ENCODE data around the gene FAM135A. TPM values are rescaled to one million over a fixed set of nuclear protein-coding genes. Genes with fewer than 3 reads are reported as not detected.

FAM135A gene
- total RNA-seq, 1 donor from 2014 or later = 10.6 TPM

DNA sequence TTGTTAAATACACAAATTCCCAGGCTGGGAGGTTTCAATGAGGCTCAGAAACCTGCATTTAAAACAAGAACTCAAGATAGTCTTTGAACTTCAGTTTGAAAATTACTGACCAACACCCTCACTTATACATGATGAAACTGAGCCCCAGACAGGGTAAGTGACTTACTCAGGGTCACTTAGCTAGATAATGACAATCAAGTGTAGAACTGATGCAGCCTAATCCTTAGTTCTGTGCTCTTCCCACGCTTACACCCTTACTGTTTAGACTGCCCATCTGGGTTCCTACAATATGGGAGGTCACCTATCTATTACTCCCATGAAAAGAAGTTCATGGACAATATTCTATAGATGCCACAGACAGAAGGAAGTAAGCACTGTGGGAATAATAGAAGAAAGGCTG lies 24.5 kb upstream of the FAM135A start:
- no peak for TF ChIP-seq CTCF (IDR thresholded peaks at IDR 0.05)
- DNase-seq (ENCODE audit: low spot score) = no peak
- no peak overlapping the region for H3K27ac Mint-ChIP-seq (ENCODE audit: unreplicated experiment)
- H3K27me3 Mint-ChIP-seq (ENCODE audit: low read depth) = peaks cover 27% of the 10 kb centered on the region
- no peak overlapping the region for H3K4me3 Mint-ChIP-seq (ENCODE audit: unreplicated experiment)
- no peaks in the 10 kb centered on the region for H3K4me1 Mint-ChIP-seq (ENCODE audit: low read depth)
- no peaks in the 10 kb centered on the region for H3K9me3 Mint-ChIP-seq (ENCODE audit: low read depth)
- no peaks in the 10 kb centered on the region for H3K36me3 Mint-ChIP-seq (ENCODE audit: low read depth)

- Mint-ChIP-seq H3K27me3 (ENCODE audit: low read depth) (peaks cover 27% of the 10 kb centered on the region), H3K9me3 (ENCODE audit: low read depth) (no peaks in the 10 kb centered on the region), H3K36me3 (ENCODE audit: low read depth) (no peaks in the 10 kb centered on the region), H3K4me3 (ENCODE audit: unreplicated experiment) (no peak overlapping the region), H3K4me1 (ENCODE audit: low read depth) (no peaks in the 10 kb centered on the region), H3K27ac (ENCODE audit: unreplicated experiment) (no peak overlapping the region)
- DNase-seq (ENCODE audit: low spot score) = no peak
- no peak for TF ChIP-seq CTCF (IDR thresholded peaks at IDR 0.05)
Observed at GRCh38 chr6:70389261-70389660, 24.0 kb upstream of the FAM135A start.

- no peaks in the 10 kb centered on the region for H3K9me3 Mint-ChIP-seq (ENCODE audit: low read depth)
Observed at GRCh38 chr6:70390067-70390466, 23.2 kb upstream of the FAM135A start.

DNA sequence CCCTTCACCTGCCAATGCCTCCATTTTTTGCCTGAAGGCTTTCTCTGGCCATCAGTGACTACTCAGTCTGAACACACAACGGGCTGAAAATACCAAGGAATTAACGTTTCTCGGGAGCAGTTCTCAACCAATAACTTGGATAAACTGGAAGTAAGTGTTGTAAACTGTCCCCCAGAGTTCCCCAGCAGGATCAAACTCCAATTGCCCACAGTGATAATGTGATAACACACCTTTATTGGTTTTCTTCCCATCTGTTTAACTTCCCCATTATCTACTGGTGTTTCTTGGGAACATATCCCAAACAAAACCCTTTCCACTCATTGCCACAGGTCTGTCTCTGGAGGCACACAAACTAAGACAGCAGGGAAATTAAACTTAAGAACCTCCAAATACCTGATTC lies 21.8 kb upstream of the FAM135A start:
- H3K27me3 Mint-ChIP-seq (ENCODE audit: low read depth) = peaks cover 29% of the 10 kb centered on the region
- H3K36me3 Mint-ChIP-seq (ENCODE audit: low read depth) = no peaks in the 10 kb centered on the region
- no peaks in the 10 kb centered on the region for H3K4me1 Mint-ChIP-seq (ENCODE audit: low read depth)

More at GRCh38 chr6:70390067-70390466, 23.2 kb upstream of the FAM135A start:
- Mint-ChIP-seq H3K4me3 (ENCODE audit: unreplicated experiment) (no peak overlapping the region), H3K4me1 (ENCODE audit: low read depth) (no peaks in the 10 kb centered on the region), H3K36me3 (ENCODE audit: low read depth) (no peaks in the 10 kb centered on the region), H3K27me3 (ENCODE audit: low read depth) (peaks cover 26% of the 10 kb centered on the region), H3K27ac (ENCODE audit: unreplicated experiment) (no peak overlapping the region)
- TF ChIP-seq CTCF (IDR thresholded peaks at IDR 0.05) = no peak
- no peak for DNase-seq (ENCODE audit: low spot score)

GRCh38 chr6:70394518-70395300 lies 18.6 kb upstream of the FAM135A start:
- H3K27ac Mint-ChIP-seq (ENCODE audit: unreplicated experiment) = no peak overlapping the region
- H3K4me1 Mint-ChIP-seq (ENCODE audit: low read depth) = peaks cover 10% of the 10 kb centered on the region
- peaks cover 20% of the 10 kb centered on the region for H3K27me3 Mint-ChIP-seq (ENCODE audit: low read depth)
- no peaks in the 10 kb centered on the region for H3K36me3 Mint-ChIP-seq (ENCODE audit: low read depth)
- DNase-seq (ENCODE audit: low spot score) = no peak
- no peak overlapping the region for H3K4me3 Mint-ChIP-seq (ENCODE audit: unreplicated experiment)
- no peaks in the 10 kb centered on the region for H3K9me3 Mint-ChIP-seq (ENCODE audit: low read depth)
- TF ChIP-seq CTCF (IDR thresholded peaks at IDR 0.05) = no peak

More for the DNA sequence above, 21.8 kb upstream of the FAM135A start:
- Mint-ChIP-seq H3K9me3 (ENCODE audit: low read depth) (no peaks in the 10 kb centered on the region), H3K4me3 (ENCODE audit: unreplicated experiment) (no peak overlapping the region), H3K27ac (ENCODE audit: unreplicated experiment) (no peak overlapping the region)
- DNase-seq (ENCODE audit: low spot score) = no peak
- TF ChIP-seq CTCF (IDR thresholded peaks at IDR 0.05) = no peak

Data from chondrocyte (in vitro differentiated cells).